OCI-LY7 (cell line): Measurements from ENCODE around the gene ARHGAP24. TPM values are rescaled to one million over a fixed set of nuclear protein-coding genes. Genes with fewer than 3 reads are reported as not detected.

ENCODE experiments used
- BruUV-seq: library from RNA; stranded (reverse); fragments of 400-500 nt; replicated peaks from 2 replicates; lab custom pipeline; 2021; lab: Mats Ljungman, UMichigan
- CTCF ChIA-PET: fragments of 300-600 bp; sonication (Branson Sonifier 250); formaldehyde crosslinking; loops from one replicate; lab custom pipeline; 2022; ENCODE audit warnings: antibody characterized with exemption; ENCODE audit not compliant: unreplicated experiment; lab: Charles Lee
- POLR2A ChIA-PET: fragments of 300-600 bp; sonication (Branson Sonifier 250); formaldehyde crosslinking; loops from one replicate; lab custom pipeline; 2022; ENCODE audit warnings: antibody characterized with exemption; lab: Charles Lee
- DNase-seq: peaks from one replicate; pipeline ENCODE4 v3.0.0-alpha.2; 2015; ENCODE audit warnings: low spot score
- H2AFZ ChIP-seq: fragments of 200-600 bp; sonication (generic), shearing (Covaris generic); 2 replicates; pipeline ENCODE4 v1.6.1; 2014; ENCODE audit warnings: mild to moderate bottlenecking, antibody characterized with exemption, low read length, moderate library complexity
- H3K27ac ChIP-seq: fragments of 200-600 bp; sonication (generic); 2 replicates; pipeline ENCODE4 v1.5.1; 2014; ENCODE audit warnings: mixed run types, low read depth, mild to moderate bottlenecking, moderate library complexity, low read length, inconsistent platforms; ENCODE audit not compliant: poor library complexity, severe bottlenecking
- H3K36me3 ChIP-seq: fragments of 200-600 bp; sonication (generic); 2 replicates; pipeline ENCODE4 v1.6.1; 2014; ENCODE audit warnings: mild to moderate bottlenecking, antibody characterized with exemption, low read length, moderate library complexity, mixed read lengths; ENCODE audit not compliant: insufficient read depth
- H3K4me1 ChIP-seq: fragments of 200-600 bp; sonication (generic); 2 replicates; pipeline ENCODE4 v1.5.1; 2014; ENCODE audit warnings: mild to moderate bottlenecking, low read length; ENCODE audit not compliant: insufficient read depth, poor library complexity, severe bottlenecking
- H3K4me2 ChIP-seq: fragments of 200-600 bp; sonication (generic); 2 replicates; pipeline ENCODE4 v1.6.1; 2014; ENCODE audit warnings: mild to moderate bottlenecking, low read length
- H3K4me3 ChIP-seq: fragments of 200-600 bp; sonication (generic); 2 replicates; pipeline ENCODE4 v1.5.1; 2014; ENCODE audit warnings: mild to moderate bottlenecking, low read depth, low read length; ENCODE audit not compliant: poor library complexity, severe bottlenecking
- H3K79me2 ChIP-seq: fragments of 200-600 bp; sonication (generic); 2 replicates; pipeline ENCODE4 v1.6.1; 2016; ENCODE audit warnings: low read depth, mild to moderate bottlenecking, low read length, moderate library complexity, mixed read lengths; ENCODE audit not compliant: insufficient read depth
- H3K9me2 ChIP-seq: fragments of 200-600 bp; sonication (generic); 2 replicates; pipeline ENCODE4 v1.6.1; 2016; ENCODE audit warnings: mild to moderate bottlenecking, low read length, mixed read lengths; ENCODE audit not compliant: insufficient read depth
- H3K9me3 ChIP-seq: fragments of 200-600 bp; sonication (generic); 2 replicates; pipeline ENCODE4 v1.6.1; 2014; ENCODE audit warnings: mild to moderate bottlenecking, mixed run types, low read length, mixed read lengths
- H4K20me1 ChIP-seq: fragments of 200-600 bp; sonication (generic); 2 replicates; pipeline ENCODE4 v1.6.1; 2014; ENCODE audit warnings: mild to moderate bottlenecking, antibody characterized with exemption, low read length, moderate library complexity, mixed read lengths; ENCODE audit not compliant: insufficient read depth
- EZH2phosphoT487 ChIP-seq: fragments of 200-600 bp; sonication (generic); IDR thresholded peaks from 2 replicates; pipeline ENCODE4 v1.6.1; 2018; ENCODE audit warnings: low read depth, borderline replicate concordance, mild to moderate bottlenecking, mixed run types, antibody characterized with exemption, low read length, moderate library complexity, mixed read lengths
- intact Hi-C: fragments of 100-400 bp; cut with micrococcal nuclease; formaldehyde crosslinking; loops from one replicate; pipeline ENCODE4 v1.10.0; 2022; ENCODE audit not compliant: unreplicated experiment
- total RNA-seq, 2 experiments: library from RNA; depleted of rRNA in 1 of 2; stranded (reverse); fragments of >200 nt in 1 of 2; shearing (Covaris generic) in 1 of 2; gene quantifications; 2 replicates each; pipeline ENCODE4 v1.2.3, GENCODE V29; 2014 to 2022
- TF ChIP-seq, protein P1 (sequence below): fragments of 200-600 bp; sonication (generic); conservative IDR thresholded peaks from 2 replicates; pipeline ENCODE4 v1.5.1; 2014; ENCODE audit warnings: mild to moderate bottlenecking, antibody characterized with exemption, low read length, moderate library complexity, mixed read lengths

The ARHGAP24 gene
- total RNA-seq, 2 experiments from 2014 or later, result 0.88 to 4.4 TPM

DNA sequence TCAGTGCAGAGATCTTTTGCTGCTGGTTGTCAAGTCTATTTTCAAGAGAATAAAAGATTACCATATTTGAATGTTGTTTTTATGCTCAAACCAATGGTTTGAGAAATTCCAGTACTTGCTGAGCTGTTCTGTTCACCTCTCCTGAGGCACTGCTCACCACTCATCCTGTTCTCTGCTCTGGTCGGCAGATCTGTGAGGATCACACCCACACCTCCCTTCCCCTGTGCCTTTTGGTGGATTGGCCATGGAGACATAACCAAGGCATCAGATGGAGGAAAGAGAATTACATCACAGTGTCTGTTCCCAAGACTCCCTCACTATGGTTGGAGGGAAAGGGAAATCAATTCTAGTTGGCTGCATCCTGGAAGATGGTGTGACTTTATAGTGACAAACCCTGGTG, 391.6 kb downstream of the ARHGAP24 start:
- H3K79me2 ChIP-seq, result no peaks in the 10 kb centered on the region
- no peak overlapping the region for H3K27ac ChIP-seq
- H3K9me2 ChIP-seq, result no peaks in the 10 kb centered on the region
- H4K20me1 ChIP-seq, result no peaks in the 10 kb centered on the region
- intact Hi-C loops, result no loop called here
- no peak for DNase-seq
- POLR2A ChIA-PET, result interaction anchor here (0.5 to 1.0 kb wide), 4 partner anchors 40 to 260 kb away, joined by 3 to 5 read pairs (median 3); no protein-coding TSS in a partner anchor
- no TSS peak for BruUV-seq
- H3K4me3 ChIP-seq, result no peak overlapping the region
- H3K4me1 ChIP-seq, result no peaks in the 10 kb centered on the region
- no peak for TF ChIP-seq EZH2phosphoT487
- TF ChIP-seq, protein P1, sequence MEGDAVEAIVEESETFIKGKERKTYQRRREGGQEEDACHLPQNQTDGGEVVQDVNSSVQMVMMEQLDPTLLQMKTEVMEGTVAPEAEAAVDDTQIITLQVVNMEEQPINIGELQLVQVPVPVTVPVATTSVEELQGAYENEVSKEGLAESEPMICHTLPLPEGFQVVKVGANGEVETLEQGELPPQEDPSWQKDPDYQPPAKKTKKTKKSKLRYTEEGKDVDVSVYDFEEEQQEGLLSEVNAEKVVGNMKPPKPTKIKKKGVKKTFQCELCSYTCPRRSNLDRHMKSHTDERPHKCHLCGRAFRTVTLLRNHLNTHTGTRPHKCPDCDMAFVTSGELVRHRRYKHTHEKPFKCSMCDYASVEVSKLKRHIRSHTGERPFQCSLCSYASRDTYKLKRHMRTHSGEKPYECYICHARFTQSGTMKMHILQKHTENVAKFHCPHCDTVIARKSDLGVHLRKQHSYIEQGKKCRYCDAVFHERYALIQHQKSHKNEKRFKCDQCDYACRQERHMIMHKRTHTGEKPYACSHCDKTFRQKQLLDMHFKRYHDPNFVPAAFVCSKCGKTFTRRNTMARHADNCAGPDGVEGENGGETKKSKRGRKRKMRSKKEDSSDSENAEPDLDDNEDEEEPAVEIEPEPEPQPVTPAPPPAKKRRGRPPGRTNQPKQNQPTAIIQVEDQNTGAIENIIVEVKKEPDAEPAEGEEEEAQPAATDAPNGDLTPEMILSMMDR, result no peak
- H3K4me2 ChIP-seq, result no peak overlapping the region
- CTCF ChIA-PET, result no interaction called here
- H2AFZ ChIP-seq, result no peak overlapping the region
- H3K9me3 ChIP-seq, result no peaks in the 10 kb centered on the region
- no peaks in the 10 kb centered on the region for H3K36me3 ChIP-seq

DNA sequence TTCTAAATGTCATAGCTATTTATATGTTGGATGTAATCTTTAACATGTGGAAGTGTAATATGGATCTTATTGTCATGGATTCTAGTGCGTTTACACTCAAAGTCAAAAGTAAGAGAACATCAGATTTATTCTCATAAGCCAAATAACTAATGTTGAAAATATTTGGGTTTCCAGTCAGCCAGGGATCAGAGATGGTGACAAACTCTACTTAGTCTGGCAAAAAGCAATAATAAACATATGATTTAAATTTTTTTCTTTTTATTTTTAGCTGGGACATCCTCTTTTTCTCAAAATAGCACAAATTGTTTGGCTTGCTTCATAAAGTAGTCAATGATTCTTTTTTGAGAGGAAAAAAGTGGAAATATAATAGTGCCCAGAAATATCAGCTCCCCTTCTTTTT, 392.3 kb downstream of the ARHGAP24 start:
- BruUV-seq, result no TSS peak
- Histone ChIP-seq H3K27ac (no peak overlapping the region), H2AFZ (no peak overlapping the region), H3K9me3 (no peaks in the 10 kb centered on the region), H3K9me2 (no peaks in the 10 kb centered on the region), H3K4me2 (no peak overlapping the region), H3K4me1 (no peaks in the 10 kb centered on the region), H3K36me3 (no peaks in the 10 kb centered on the region), H3K79me2 (no peaks in the 10 kb centered on the region), H3K4me3 (no peak overlapping the region), H4K20me1 (no peaks in the 10 kb centered on the region)
- no peak for DNase-seq
- POLR2A ChIA-PET, result interaction anchor here (0.5 kb wide), 1 partner anchor 133 kb away, joined by 3 read pairs; no protein-coding TSS in a partner anchor
- TF ChIP-seq, protein P1, result no peak
- TF ChIP-seq EZH2phosphoT487, result no peak
- CTCF ChIA-PET, result no interaction called here
- intact Hi-C loops, result no loop called here

DNA sequence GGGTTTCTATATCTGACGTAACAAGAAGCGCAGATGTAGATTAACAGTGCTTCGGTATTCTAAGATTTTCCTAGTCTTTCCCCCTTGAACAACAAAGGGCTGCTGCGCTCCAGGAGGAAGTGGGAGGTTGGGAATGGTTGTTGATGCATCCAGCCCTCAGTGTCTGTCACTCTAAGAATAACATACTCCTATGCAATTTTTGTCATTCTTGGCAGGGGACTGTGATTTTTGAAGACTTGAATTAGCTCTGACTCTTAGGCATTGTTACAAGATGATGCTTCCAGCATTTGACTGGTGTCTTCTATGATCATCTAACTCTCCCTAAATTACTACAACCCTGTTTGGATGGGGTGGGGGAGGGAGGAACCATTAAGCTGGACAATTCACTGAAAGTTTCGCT, 394.2 kb downstream of the ARHGAP24 start:
- no TSS peak for BruUV-seq
- DNase-seq, result no peak
- H2AFZ ChIP-seq, result no peak overlapping the region
- H3K4me3 ChIP-seq, result no peak overlapping the region
- no peaks in the 10 kb centered on the region for H3K79me2 ChIP-seq
- H4K20me1 ChIP-seq, result no peaks in the 10 kb centered on the region
- no peaks in the 10 kb centered on the region for H3K9me2 ChIP-seq
- no peak overlapping the region for H3K4me2 ChIP-seq
- CTCF ChIA-PET, result interaction anchor here (0.6 kb wide), 1 partner anchor 232 kb away, joined by 4 read pairs; no protein-coding TSS in a partner anchor
- intact Hi-C loops, result no loop called here
- no peaks in the 10 kb centered on the region for H3K9me3 ChIP-seq
- TF ChIP-seq EZH2phosphoT487, result no peak
- TF ChIP-seq, protein P1, result no peak
- POLR2A ChIA-PET, result interaction anchor here (0.7 to 1.0 kb wide), 2 partner anchors 73 to 538 kb away, joined by 3 read pairs; no protein-coding TSS in a partner anchor
- H3K27ac ChIP-seq, result no peak overlapping the region
- no peaks in the 10 kb centered on the region for H3K4me1 ChIP-seq
- no peaks in the 10 kb centered on the region for H3K36me3 ChIP-seq
